GM21529 (cell line): Measurements from ENCODE around the gene GFPT1.

Experiments used
- ATAC-seq: cut with Tn5 transposase; IDR thresholded peaks from one replicate; pipeline ENCODE4 v1.9.1; 2021; ENCODE audit not compliant: unreplicated experiment

Gene GFPT1

DNA sequence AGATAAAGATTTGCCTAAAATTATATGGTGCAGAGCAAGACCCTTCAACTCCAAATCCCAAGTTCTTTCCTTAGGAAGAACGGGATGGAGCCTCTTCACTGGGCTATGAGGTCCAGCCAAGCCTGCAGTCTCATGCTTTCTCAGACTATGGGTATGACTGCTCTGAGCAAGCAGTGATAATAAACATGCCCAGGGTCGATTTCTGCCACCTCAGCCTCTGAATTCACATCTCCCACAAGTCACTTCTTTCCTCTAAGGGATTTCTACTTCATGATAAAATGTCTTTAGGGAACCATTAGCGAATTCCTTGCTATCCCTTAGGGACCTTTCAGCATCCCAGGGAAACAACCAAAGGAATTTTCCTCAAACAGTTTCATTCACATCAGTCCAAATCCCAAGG, 94.8 kb downstream of the GFPT1 start:
- ATAC-seq = no peak

DNA sequence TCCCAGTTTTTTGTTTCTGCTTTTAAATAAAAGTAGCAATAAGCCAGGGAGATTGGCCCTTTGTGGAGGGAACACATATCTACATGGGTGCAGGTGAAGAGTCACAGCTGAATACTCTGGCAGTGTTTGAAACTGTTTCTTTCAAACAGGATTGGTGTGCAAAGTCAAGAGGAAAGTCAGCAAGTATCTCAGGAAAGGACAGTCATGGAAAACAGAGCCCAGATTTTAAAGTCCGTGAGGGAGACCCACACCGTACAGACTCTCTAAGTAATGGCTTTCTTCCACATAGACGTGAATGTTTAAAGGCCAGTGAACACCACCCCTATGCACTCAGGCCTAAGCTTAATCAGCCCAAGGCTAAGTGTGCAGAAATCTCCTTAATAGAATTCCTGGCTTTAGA, 95.3 kb downstream of the GFPT1 start:
- no peak for ATAC-seq

DNA sequence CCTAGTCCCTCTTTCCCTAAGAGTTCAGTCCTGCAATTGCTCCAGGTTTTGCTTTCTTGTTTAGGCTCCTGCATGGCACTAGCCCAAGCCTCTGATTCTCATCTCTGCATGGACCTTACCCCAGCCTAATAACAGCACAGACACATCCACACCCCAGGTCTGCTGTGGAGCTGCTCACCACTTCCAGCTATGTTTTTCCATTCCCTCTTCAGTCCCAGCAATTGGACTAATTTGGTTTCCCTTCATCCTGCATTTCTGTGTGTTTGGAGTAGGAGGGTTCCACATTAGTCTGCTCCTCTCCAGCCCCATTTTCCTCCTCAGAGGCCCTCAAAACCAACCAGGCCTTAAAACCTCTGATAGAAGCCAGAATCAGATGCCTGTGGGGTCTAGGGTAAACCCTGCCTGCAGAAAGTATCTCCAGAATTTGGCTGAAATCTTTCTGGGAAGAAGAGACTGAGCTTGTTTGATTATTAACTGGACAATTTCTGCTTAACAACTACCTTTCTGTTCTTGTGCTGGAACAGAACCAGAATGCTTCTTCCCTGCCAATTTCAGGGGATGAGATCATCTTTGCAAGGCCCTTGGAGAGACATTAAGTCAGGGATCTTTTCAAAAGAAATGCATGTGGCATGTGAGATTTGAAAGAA, 95.9 kb downstream of the GFPT1 start:
- no peak for ATAC-seq

DNA sequence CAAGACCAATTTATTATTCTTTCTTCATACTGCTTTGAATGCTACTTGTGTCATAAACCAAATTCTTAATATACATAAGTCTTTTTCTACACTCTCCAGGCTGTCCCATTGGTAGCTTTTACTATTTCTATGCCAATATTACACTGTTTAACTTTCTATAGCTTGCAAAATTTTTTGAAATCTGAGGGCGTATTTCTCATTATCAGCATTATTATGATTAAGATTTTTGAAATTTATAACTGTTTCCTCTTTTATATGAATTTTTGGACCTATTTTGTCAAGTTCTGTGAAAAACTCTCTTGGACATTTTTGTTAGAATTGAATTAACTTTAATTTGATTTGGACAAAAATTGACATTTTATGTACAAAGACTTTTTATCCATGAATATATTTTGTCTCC, 98.6 kb downstream of the GFPT1 start:
- no peak for ATAC-seq

DNA sequence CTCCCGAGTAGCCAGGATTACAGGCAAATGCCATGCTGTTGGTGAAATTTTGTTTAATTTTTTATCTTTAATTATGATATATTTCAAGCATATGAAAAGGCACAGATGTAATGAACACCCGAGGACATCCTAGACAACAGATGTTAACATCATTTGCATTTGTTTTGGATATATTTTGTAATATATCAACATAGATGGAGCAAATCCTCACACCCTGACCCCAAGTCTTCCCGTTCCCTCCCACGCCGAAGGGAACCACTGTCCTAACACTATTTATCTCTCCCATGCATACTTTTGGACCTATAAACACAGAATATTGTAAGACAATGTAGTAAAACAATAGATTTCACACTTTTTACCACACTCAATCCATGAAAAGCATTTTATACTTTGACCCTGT, 99.5 kb downstream of the GFPT1 start:
- ATAC-seq = no peak

DNA sequence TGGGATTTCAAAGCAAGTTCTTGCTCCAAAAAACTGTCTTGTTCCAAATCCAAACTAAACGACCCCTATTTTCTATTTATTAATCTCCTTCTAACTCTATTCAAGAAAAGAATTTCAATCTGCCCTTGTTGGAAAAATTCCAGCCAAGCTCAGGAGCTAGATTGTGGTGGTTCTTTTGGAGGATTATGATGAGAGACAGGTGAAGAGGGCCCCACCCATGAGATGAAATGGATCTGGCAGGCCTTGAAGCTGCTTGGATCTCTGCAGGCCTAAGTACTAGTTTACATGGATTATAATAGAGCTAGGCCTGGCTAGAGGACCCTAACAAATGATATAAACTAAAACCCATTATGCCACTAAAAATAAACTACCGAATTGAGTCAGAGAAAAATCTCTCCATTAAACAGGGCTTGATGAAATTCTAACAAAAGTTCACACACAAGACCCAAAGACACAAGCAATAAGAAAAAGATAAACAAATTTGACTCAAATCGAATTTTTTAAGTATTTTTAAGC, 101.6 kb downstream of the GFPT1 start:
- ATAC-seq = no peak

DNA sequence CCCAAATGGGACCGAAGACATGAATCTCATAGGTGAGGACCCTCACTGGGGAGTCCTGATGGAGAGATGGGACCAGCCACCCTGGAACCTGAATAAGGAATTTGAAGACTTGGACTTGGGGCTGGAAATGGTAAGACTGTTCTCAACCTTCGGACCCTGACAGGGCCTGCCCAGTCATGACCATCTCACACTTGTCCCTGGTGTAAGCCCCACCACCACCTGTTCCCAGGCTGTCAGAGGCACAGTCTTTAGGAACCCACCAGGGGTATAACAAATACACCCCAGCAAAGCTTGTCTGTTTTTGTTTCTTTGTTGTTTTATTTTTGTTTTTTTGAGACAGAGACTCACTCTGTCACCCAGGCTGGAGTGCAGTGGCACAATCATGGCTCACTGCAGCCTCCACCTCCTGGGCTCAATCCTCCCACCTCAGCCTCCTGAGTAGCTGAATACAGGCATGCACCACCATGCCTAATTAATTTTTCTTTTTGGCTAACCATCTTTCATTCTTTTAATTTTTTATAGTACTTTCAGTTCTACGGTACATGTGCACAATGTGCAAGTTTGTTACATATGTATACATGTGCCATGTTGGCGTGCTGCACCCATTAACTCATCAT, 106.1 kb downstream of the GFPT1 start:
- no peak for ATAC-seq

DNA sequence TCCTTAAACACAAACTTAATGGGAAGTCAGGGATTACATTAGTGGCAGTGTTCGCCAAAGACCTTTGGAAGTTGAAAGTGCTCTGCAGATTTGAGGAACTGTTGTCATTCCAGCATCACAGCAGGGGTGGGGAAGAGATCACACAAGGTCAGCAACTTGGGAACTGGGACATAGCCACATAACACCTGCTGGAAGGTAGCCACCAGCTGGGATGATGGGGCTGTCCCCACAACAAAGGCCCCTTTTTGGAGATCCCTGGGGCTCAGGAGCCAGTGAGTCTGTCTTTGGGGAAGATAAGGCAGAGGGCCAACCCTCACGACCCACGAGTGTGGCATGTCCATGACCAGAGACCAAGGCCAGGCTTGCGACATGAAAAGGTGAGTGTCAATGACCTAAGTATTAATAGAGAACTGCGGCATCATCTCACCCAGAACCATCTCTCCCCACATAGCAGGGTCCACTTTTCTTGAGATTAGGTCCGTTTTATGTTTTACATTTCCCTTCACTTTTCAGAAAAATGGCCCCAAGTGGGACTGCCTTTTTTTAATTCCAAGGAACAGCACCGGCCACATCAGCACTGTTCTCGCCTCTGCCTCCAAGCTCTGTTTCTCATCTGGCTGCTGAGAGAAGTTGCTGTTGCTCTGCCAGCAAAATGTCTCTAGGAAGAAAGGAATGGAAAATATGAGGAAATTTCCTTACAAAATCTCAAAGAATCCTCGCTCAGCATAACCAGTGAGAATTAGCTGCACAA, 106.9 kb downstream of the GFPT1 start:
- no peak for ATAC-seq

DNA sequence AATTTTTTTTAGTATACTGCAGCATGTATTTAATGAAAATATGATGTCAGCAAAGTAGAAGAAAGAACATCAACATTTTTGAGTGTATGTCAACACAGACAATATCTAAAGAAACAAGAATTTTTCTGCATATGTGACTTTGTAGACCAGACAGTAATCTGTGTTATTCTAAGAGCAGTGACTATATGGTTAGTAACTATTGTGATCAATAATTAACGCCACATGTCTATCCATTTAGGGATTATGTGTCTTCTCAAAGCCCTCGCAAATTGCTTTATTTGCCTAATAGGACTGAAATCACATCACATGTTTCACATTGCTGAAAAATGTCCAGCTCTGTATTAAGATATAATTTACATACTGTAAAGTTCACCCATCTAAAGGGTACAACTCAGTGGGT, 107.8 kb downstream of the GFPT1 start:
- ATAC-seq = no peak

DNA sequence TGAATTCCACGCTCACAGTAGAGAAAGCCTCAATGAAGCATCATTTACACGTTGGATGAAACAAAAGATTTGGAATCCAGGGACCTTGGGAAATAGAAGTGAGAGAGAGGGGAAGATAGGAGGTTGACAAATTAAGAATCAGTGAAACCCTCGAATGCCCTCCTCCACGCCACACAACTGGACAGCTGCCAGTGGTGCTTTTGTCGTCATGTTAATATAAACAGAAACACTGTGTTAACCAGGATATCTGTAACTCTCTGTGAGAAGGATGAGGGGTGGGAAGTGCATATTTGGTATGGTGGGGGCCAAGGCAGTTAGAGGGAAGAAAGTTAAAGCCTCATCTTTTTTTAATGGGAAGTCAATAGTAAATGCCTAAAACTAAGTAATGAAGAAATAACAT, 108.7 kb downstream of the GFPT1 start:
- no peak for ATAC-seq

DNA sequence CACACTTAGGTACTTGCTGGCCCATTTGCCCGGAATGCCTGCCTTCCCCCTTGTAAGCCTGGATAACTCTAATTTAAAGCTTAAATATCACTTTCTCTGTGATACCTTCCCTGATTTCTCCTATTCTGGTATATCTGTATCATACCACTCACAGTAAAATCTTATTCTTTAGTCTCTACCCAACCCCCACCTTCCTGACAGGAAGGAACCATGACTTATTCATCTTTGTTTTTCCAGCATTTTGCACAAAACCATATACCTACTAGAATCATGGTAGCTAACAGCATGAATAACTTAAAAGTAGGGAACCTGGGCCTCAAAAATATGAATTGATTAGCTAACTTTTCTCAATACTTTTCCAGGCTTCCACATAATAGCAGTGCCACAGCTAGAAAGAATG, 111.5 kb downstream of the GFPT1 start:
- no peak for ATAC-seq

DNA sequence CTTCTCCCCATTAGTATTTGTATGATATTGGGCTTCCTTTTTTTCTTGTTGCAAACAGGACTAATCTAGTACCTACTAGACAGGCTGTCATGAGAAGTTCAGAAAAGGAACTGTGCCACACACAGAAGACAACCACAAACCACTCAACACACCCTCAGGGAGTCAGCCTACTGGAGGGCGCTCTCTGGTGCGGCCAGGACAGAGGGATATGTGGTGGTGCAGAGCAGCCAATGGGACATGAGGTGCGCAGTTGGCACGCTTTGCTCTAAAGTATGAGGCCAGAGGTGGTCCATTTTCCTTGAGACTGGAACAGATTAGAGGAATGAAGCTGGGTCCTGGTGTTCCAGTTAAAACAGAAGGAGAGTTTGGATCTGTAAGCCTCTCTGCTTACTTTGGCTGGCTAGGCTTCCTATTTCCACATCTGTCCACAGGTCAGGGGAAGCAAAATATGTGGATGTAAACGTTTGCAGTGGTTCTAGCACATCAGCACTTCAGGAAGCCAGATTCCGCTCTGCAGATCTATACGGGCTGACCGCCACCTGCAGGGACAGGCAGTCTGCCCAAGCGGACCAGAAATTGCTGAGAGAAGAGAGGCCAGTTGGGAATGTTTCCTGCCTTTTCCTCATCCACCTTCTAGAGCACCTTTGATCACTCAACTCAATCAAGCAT, 114.1 kb downstream of the GFPT1 start:
- no peak for ATAC-seq

DNA sequence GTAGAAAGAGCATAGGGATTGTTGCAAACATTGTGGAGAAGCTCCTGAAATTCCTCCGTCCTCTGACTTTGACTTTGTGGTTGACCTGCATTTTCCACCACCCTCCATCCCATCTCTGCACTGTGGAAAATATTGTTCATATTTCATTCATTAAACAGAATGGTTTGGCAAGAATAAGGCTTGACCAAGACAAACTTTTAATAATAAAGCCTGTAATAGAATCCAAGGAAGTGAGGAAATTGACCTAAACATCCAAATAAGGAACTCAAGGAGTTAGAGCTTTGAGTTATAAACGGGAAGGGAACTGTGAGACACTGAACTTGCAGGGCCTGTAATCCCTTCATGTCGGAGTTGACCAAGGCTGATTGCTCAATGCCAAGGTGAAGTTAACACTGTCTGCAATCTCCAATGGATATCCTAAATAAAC, 115.2 kb downstream of the GFPT1 start:
- ATAC-seq = no peak
